Naive B cell (primary cell): ENCODE results near the gene PRM2. TPM values are rescaled to one million over a fixed set of nuclear protein-coding genes. Genes with fewer than 3 reads are reported as not detected.

Experiments
- ATAC-seq, 2 donors: fragments of 150-1000 bp; cut with Tn5 transposase; 2 replicates each; pipeline ENCODE4 v1.10.0; 2021; ENCODE audit warnings: low read depth in 2 of 2, mild to moderate bottlenecking in 2 of 2, moderate library complexity in 2 of 2
- DNase-seq: peaks from one replicate; pipeline ENCODE4 v3.0.0; 2022
- H3K27ac Mint-ChIP-seq, 6 donors: one replicate each; pipeline ENCODE4 v1.8.0; 2020 to 2022; ENCODE audit warnings: mild to moderate bottlenecking in 6 of 6, mixed read lengths in 6 of 6, moderate library complexity in 5 of 6, inconsistent platforms in 2 of 6
- H3K27me3 Mint-ChIP-seq, 3 donors: one replicate each; pipeline ENCODE4 v1.8.0; 2021 to 2022; ENCODE audit warnings: mixed read lengths in 3 of 3, mild to moderate bottlenecking in 1 of 3
- H3K36me3 Mint-ChIP-seq, 2 donors: one replicate each; pipeline ENCODE4 v1.8.0; 2020 to 2022; ENCODE audit warnings: mixed read lengths in 2 of 2, inconsistent platforms in 1 of 2, mild to moderate bottlenecking in 1 of 2
- H3K4me1 Mint-ChIP-seq, 3 donors: one replicate each; pipeline ENCODE4 v1.8.0; 2020 to 2022; ENCODE audit warnings: mixed read lengths in 3 of 3, inconsistent platforms in 1 of 3, mild to moderate bottlenecking in 1 of 3, moderate library complexity in 1 of 3
- H3K4me3 Mint-ChIP-seq, 8 donors: one replicate each; pipeline ENCODE4 v1.8.0; 2020 to 2022; ENCODE audit warnings: mild to moderate bottlenecking in 8 of 8, mixed read lengths in 8 of 8, moderate library complexity in 8 of 8, inconsistent platforms in 2 of 8
- H3K9me3 Mint-ChIP-seq, 7 donors: one replicate each; pipeline ENCODE4 v1.8.0; 2020 to 2022; ENCODE audit warnings: mixed read lengths in 7 of 7, mild to moderate bottlenecking in 5 of 7, inconsistent platforms in 2 of 7, moderate library complexity in 1 of 7
- polyA plus RNA-seq, 6 donors: library from polyadenylated mRNA; unstranded; fragments of 300-500 nt; fragmentation: Illumina TruSeq; gene quantifications; one replicate each; pipeline ENCODE4 v1.2.3, GENCODE V29; 2021; ENCODE audit warnings: low read depth in 6 of 6

Gene PRM2
- not detected for polyA plus RNA-seq

- no peaks in the 10 kb centered on the region for H3K36me3 Mint-ChIP-seq
- DNase-seq = no peak
- H3K27ac Mint-ChIP-seq = peak within 1 kb of the TSS in 1 of 6 donors; percentile 77
- H3K9me3 Mint-ChIP-seq = peaks cover 0 to 2% (median 0%) of the 10 kb centered on the region in 7 donors
- H3K4me3 Mint-ChIP-seq = no peak within 1 kb of the TSS
- H3K27me3 Mint-ChIP-seq = peaks cover 0 to 8% (median 0%) of the 10 kb centered on the region in 3 donors
- peaks cover 7 to 25% (median 18%) of the 10 kb centered on the region in 3 donors for H3K4me1 Mint-ChIP-seq
- no peak for ATAC-seq
Observed at GRCh38 chr16:11276143-11276895, at the start of gene PRM2. Gene PRM2 (minus strand): TSS chr16:11276480. CDS start chr16:11276370, 110 bp downstream.

- Mint-ChIP-seq H3K36me3 (no peaks in the 10 kb centered on the region), H3K27me3 (no peaks in the 10 kb centered on the region), H3K9me3 (peaks cover 0 to 2% (median 0%) of the 10 kb centered on the region in 7 donors), H3K27ac (peak overlapping the region; percentile 19 to 92 (median 68)), H3K4me1 (peaks cover 48 to 65% (median 51%) of the 10 kb centered on the region in 3 donors), H3K4me3 (peak overlapping the region; percentile 2 to 85 (median 60))
- DNase-seq (peak; percentile 42), ATAC-seq (peak in 1 of 2 donors; percentile 8)
Observed at GRCh38 chr16:11325404-11326083, 49.3 kb upstream of the PRM2 start.

DNA sequence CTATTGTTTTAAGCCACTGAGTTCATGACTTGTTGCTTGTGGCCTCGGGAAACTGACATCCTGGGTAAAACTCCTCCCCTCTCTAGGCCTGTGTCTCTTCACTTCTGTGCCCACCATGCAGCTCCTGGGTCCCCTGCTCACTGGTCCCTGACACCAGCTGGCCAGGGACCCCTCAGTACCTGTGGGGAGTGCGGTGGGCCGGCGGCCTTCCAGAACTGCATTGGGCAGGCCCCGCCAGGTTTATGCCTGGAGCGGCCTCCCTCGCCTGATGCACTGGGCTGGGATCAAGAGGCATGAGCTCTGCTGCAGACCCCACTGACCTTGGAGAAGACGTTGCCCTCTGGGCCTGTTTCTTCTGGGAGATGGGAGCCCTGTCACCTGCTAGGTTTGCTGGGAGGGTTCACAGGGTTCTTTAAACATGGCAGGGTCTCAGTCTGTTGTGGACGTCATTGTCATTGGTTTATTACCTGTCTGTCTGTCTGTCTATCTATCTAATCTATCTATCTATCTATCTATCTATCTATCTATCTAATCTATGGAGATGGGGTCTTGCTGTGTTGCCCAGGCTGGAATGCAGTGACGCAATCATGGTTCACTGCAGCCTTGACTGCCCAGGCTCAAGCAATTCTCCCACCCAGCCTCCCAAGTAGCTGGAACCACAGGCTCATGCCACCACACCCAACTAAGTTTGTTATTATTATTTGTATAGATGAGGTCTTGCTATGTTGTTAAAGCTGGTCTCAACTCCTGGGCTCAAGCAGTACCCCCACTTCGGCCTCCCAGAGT lies 47.5 kb upstream of the PRM2 start:
- no peaks in the 10 kb centered on the region for H3K27me3 Mint-ChIP-seq
- peak overlapping the region in 1 of 6 donors; percentile 53 for H3K27ac Mint-ChIP-seq
- DNase-seq (no peak), ATAC-seq (no peak)
- H3K9me3 Mint-ChIP-seq = peaks cover 0 to 2% (median 0%) of the 10 kb centered on the region in 7 donors
- H3K4me3 Mint-ChIP-seq = peak overlapping the region in 1 of 8 donors; percentile 52
- H3K4me1 Mint-ChIP-seq = peaks cover 35 to 52% (median 44%) of the 10 kb centered on the region in 3 donors
- H3K36me3 Mint-ChIP-seq = no peaks in the 10 kb centered on the region

DNA sequence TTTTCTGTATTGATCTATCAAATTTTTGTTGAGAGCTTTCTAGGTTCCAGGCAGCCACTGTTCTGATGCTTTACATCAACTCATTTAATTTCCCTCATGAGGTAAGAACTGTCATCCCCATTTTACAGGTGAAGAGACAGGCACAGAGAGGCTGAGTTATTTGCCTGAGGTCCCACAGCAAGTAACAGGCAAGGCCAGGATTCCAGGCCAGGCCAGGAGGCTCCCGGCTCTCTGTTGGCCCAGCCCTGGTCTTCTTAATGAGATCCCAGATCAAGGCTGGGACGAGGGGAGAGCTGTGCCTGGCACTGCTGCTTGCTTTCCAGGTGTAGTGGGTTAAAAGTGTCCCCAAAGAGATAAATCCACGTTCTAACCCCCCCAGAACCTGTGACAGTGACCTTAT lies 46.5 kb upstream of the PRM2 start:
- DNase-seq (no peak), ATAC-seq (no peak)
- Mint-ChIP-seq H3K4me1 (peaks cover 27 to 46% (median 39%) of the 10 kb centered on the region in 3 donors), H3K9me3 (peaks cover 0 to 5% (median 0%) of the 10 kb centered on the region in 7 donors), H3K27ac (peak overlapping the region in 1 of 6 donors; percentile 53), H3K36me3 (no peaks in the 10 kb centered on the region), H3K27me3 (no peaks in the 10 kb centered on the region), H3K4me3 (peak overlapping the region in 2 of 8 donors; percentile 44 to 69)

DNA sequence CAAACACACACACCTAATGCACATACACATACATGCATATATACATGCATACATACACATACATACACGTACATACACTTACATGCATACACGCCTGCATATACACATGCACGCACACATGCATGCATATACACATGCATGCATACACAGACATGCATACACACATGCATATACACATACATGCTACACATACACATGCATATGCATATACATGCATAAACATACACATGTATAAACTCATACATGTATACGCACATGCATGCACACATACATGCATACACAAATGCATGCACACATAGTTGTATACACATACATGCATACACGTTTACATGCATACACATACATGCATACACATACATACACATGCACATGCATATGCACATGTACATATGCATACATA lies 45.4 kb upstream of the PRM2 start:
- Mint-ChIP-seq H3K36me3 (no peaks in the 10 kb centered on the region), H3K4me3 (no peak overlapping the region), H3K9me3 (peaks cover 0 to 5% (median 0%) of the 10 kb centered on the region in 7 donors), H3K4me1 (peaks cover 16 to 38% (median 27%) of the 10 kb centered on the region in 3 donors), H3K27ac (no peak overlapping the region), H3K27me3 (no peaks in the 10 kb centered on the region)
- no peak for DNase-seq
- no peak for ATAC-seq

- Mint-ChIP-seq H3K27ac (peak overlapping the region in 1 of 6 donors; percentile 22), H3K4me3 (peak overlapping the region in 1 of 8 donors; percentile 1)
Observed at GRCh38 chr16:11320170-11320569, 43.9 kb upstream of the PRM2 start.

GRCh38 chr16:11319529-11320146 lies 43.4 kb upstream of the PRM2 start:
- H3K4me3 Mint-ChIP-seq = no peak overlapping the region
- no peaks in the 10 kb centered on the region for H3K36me3 Mint-ChIP-seq

More at GRCh38 chr16:11320170-11320569, 43.9 kb upstream of the PRM2 start:
- Mint-ChIP-seq H3K9me3 (peaks cover 0 to 5% (median 0%) of the 10 kb centered on the region in 7 donors), H3K36me3 (no peaks in the 10 kb centered on the region), H3K4me1 (peaks cover 14 to 29% (median 16%) of the 10 kb centered on the region in 3 donors), H3K27me3 (no peaks in the 10 kb centered on the region)
- no peak for DNase-seq
- ATAC-seq = no peak

DNA sequence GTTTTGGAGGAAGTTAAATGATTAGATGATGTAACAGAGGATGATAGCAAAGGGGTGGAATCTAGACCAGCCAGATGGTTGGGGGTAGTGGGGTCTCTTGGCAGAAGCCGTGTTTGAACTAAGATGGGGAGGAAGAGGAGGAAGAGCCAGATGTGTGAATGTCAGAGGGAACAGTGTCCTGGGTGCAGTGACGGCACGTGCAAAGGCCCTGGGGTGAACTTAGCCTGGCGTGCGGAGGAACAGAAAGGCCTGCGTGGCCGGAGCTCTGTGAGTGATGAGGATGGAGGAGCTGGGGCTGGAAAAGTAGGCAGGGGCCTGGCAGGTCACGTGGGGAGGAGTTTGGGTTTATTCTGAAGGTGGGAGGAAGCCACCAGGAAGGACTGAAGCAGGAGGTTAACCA lies 42.5 kb upstream of the PRM2 start:
- H3K4me3 Mint-ChIP-seq = no peak overlapping the region
- peaks cover 16 to 34% (median 22%) of the 10 kb centered on the region in 3 donors for H3K4me1 Mint-ChIP-seq
- H3K27ac Mint-ChIP-seq = peak overlapping the region in 3 of 6 donors; percentile 49 to 75 (median 56)
- peaks cover 0 to 5% (median 0%) of the 10 kb centered on the region in 7 donors for H3K9me3 Mint-ChIP-seq
- DNase-seq (no peak), ATAC-seq (no peak)
- H3K27me3 Mint-ChIP-seq = no peaks in the 10 kb centered on the region
- H3K36me3 Mint-ChIP-seq = no peaks in the 10 kb centered on the region

More at GRCh38 chr16:11319529-11320146, 43.4 kb upstream of the PRM2 start:
- peaks cover 0 to 5% (median 0%) of the 10 kb centered on the region in 7 donors for H3K9me3 Mint-ChIP-seq
- DNase-seq (no peak), ATAC-seq (no peak)
- H3K27ac Mint-ChIP-seq = no peak overlapping the region
- no peaks in the 10 kb centered on the region for H3K27me3 Mint-ChIP-seq
- peaks cover 11 to 29% (median 14%) of the 10 kb centered on the region in 3 donors for H3K4me1 Mint-ChIP-seq

DNA sequence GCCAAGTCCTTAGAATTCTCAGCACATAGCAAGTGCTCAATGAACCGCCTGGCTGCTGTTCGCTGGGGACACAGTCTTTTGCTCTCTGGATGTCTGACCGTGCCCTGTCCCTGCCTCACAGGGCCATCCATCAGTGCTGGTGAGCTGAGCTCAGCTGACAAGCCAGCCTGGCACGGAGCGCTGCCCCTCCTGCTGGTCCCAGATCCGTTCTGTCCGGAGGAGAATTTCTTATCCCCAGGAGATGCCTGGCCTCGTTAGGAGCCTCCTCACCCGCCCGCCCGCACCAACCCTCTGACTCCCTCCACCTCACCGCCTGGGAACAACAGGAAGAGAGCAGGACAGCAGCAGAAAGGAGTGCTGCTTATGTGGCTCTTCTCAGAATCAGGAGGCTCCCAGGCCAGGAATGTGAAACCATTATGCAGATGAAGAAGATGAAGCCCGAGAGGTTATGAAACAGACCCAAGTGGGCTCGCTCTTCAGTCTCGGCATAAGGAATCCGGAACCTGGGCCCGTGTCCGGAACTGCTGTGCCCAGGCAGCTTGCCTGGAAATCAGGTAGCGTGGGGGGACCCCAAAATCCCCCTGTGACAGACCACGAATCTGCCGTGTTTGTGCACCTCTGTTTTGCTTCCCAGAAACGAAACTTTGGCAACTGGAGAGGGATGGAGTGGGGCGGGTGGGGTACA lies 40.2 kb upstream of the PRM2 start:
- Mint-ChIP-seq H3K9me3 (peaks cover 0 to 5% (median 0%) of the 10 kb centered on the region in 7 donors), H3K4me3 (peak overlapping the region in 1 of 8 donors; percentile 70), H3K4me1 (peaks cover 28 to 53% (median 41%) of the 10 kb centered on the region in 3 donors), H3K36me3 (no peaks in the 10 kb centered on the region), H3K27me3 (no peaks in the 10 kb centered on the region), H3K27ac (peak overlapping the region in 2 of 6 donors; percentile 11 to 31)
- DNase-seq (no peak), ATAC-seq (no peak)

DNA sequence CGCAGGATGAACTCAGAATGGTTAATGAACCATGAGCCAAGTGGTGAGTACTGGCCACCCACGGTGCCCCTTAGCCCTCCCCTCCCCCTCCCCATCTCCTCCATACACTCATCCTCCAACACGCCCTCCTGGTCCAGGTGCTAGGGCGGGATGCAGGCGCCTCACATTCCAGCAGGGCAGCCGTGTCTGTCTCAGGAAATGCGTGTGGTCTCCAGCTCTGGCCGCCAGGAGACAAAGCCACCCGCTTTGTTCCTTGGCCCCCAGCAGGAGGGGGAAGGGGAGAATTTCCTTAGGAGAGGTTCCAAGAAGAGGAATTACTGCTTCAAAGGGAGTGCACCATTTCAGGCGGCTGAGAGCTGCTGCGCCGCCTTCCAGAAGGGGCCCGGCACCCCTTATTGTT lies 39.2 kb upstream of the PRM2 start:
- Mint-ChIP-seq H3K27ac (peak overlapping the region in 1 of 6 donors; percentile 31), H3K27me3 (no peaks in the 10 kb centered on the region), H3K36me3 (no peaks in the 10 kb centered on the region), H3K4me1 (peaks cover 32 to 62% (median 50%) of the 10 kb centered on the region in 3 donors), H3K9me3 (peaks cover 0 to 5% (median 0%) of the 10 kb centered on the region in 7 donors), H3K4me3 (peak overlapping the region in 1 of 8 donors; percentile 9)
- ATAC-seq = no peak
- DNase-seq = no peak

GRCh38 chr16:11314309-11314894 lies 38.1 kb upstream of the PRM2 start:
- peaks cover 41 to 72% (median 60%) of the 10 kb centered on the region in 3 donors for H3K4me1 Mint-ChIP-seq
- H3K36me3 Mint-ChIP-seq = no peaks in the 10 kb centered on the region
- DNase-seq = no peak
- H3K9me3 Mint-ChIP-seq = peaks cover 0 to 5% (median 0%) of the 10 kb centered on the region in 7 donors
- H3K27me3 Mint-ChIP-seq = no peaks in the 10 kb centered on the region
- no peak for ATAC-seq
- peak overlapping the region in 2 of 8 donors; percentile 47 to 56 for H3K4me3 Mint-ChIP-seq
- peak overlapping the region in 3 of 6 donors; percentile 20 to 69 (median 69) for H3K27ac Mint-ChIP-seq
